Nephron (organoid): ENCODE data around the gene CALB2.

Source experiments
- H3K27ac Mint-ChIP-seq, 3 experiments: 2 replicates each; pipeline ENCODE4 v1.8.0; 2020; ENCODE audit warnings: mixed read lengths in 3 of 3, mild to moderate bottlenecking in 2 of 3, moderate library complexity in 1 of 3
- H3K27me3 Mint-ChIP-seq: 2 replicates; pipeline ENCODE4 v1.8.0; 2021; ENCODE audit warnings: low read depth, mild to moderate bottlenecking, moderate library complexity, mixed read lengths
- H3K36me3 Mint-ChIP-seq: 2 replicates; pipeline ENCODE4 v1.8.0; 2020; ENCODE audit warnings: low read depth, mixed read lengths
- H3K4me1 Mint-ChIP-seq: 2 replicates; pipeline ENCODE4 v1.8.0; 2020; ENCODE audit warnings: mixed read lengths
- H3K4me3 Mint-ChIP-seq, 3 experiments: 2 replicates each; pipeline ENCODE4 v1.8.0; 2020; ENCODE audit warnings: mild to moderate bottlenecking in 3 of 3, mixed read lengths in 3 of 3, moderate library complexity in 2 of 3
- H3K9me3 Mint-ChIP-seq: 2 replicates; pipeline ENCODE4 v1.8.0; 2020; ENCODE audit warnings: mixed read lengths
- CTCF ChIP-seq, 3 experiments: fragments of 200-600 bp; sonication (generic); IDR thresholded peaks; one replicate each; pipeline ENCODE4 v1.5.0; 2021; ENCODE audit warnings: antibody characterized with exemption in 3 of 3; ENCODE audit not compliant: unreplicated experiment in 3 of 3

The CALB2 gene

GRCh38 chr16:71399801-71400563 lies 41.5 kb downstream of the CALB2 start:
- Mint-ChIP-seq H3K27me3 (peaks cover 7% of the 10 kb centered on the region), H3K27ac (no peak overlapping the region), H3K36me3 (no peaks in the 10 kb centered on the region), H3K4me3 (no peak overlapping the region), H3K9me3 (no peaks in the 10 kb centered on the region), H3K4me1 (no peaks in the 10 kb centered on the region)
- TF ChIP-seq CTCF (IDR thresholded peaks at IDR 0.05; ENCODE audit: unreplicated experiment in 3 of 3): no peak

GRCh38 chr16:71402007-71402406 lies 43.5 kb downstream of the CALB2 start:
- Mint-ChIP-seq H3K27ac (no peak overlapping the region), H3K4me3 (no peak overlapping the region), H3K9me3 (peaks cover 2% of the 10 kb centered on the region), H3K36me3 (no peaks in the 10 kb centered on the region), H3K27me3 (peaks cover 10% of the 10 kb centered on the region), H3K4me1 (no peaks in the 10 kb centered on the region)
- TF ChIP-seq CTCF (IDR thresholded peaks at IDR 0.05; ENCODE audit: unreplicated experiment in 3 of 3): no peak

GRCh38 chr16:71402674-71403073 lies 44.2 kb downstream of the CALB2 start:
- Mint-ChIP-seq H3K27ac (no peak overlapping the region), H3K9me3 (peaks cover 2% of the 10 kb centered on the region), H3K4me3 (no peak overlapping the region), H3K4me1 (no peaks in the 10 kb centered on the region), H3K27me3 (peaks cover 13% of the 10 kb centered on the region), H3K36me3 (no peaks in the 10 kb centered on the region)
- TF ChIP-seq CTCF (IDR thresholded peaks at IDR 0.05; ENCODE audit: unreplicated experiment in 3 of 3): no peak

GRCh38 chr16:71404364-71404763 lies 45.8 kb downstream of the CALB2 start:
- no peak for TF ChIP-seq CTCF (IDR thresholded peaks at IDR 0.05; ENCODE audit: unreplicated experiment in 3 of 3)
- H3K36me3 Mint-ChIP-seq: no peaks in the 10 kb centered on the region
- peaks cover 2% of the 10 kb centered on the region for H3K9me3 Mint-ChIP-seq
- no peaks in the 10 kb centered on the region for H3K4me1 Mint-ChIP-seq
- no peak overlapping the region for H3K4me3 Mint-ChIP-seq
- no peak overlapping the region for H3K27ac Mint-ChIP-seq
- H3K27me3 Mint-ChIP-seq: peaks cover 25% of the 10 kb centered on the region

GRCh38 chr16:71406316-71406715 lies 47.8 kb downstream of the CALB2 start:
- peaks cover 44% of the 10 kb centered on the region for H3K27me3 Mint-ChIP-seq
- no peak for TF ChIP-seq CTCF (IDR thresholded peaks at IDR 0.05; ENCODE audit: unreplicated experiment in 3 of 3)
- H3K36me3 Mint-ChIP-seq: no peaks in the 10 kb centered on the region
- H3K4me1 Mint-ChIP-seq: no peaks in the 10 kb centered on the region
- no peak overlapping the region for H3K27ac Mint-ChIP-seq
- H3K9me3 Mint-ChIP-seq: peaks cover 2% of the 10 kb centered on the region
- H3K4me3 Mint-ChIP-seq: no peak overlapping the region

GRCh38 chr16:71406724-71407123 lies 48.2 kb downstream of the CALB2 start:
- Mint-ChIP-seq H3K4me3 (no peak overlapping the region), H3K36me3 (no peaks in the 10 kb centered on the region), H3K27ac (no peak overlapping the region), H3K4me1 (no peaks in the 10 kb centered on the region), H3K9me3 (peaks cover 2% of the 10 kb centered on the region), H3K27me3 (peaks cover 45% of the 10 kb centered on the region)
- no peak for TF ChIP-seq CTCF (IDR thresholded peaks at IDR 0.05; ENCODE audit: unreplicated experiment in 3 of 3)
